ENCODE measurements around the gene ACER1. TPM values are rescaled to one million over a fixed set of nuclear protein-coding genes. Genes with fewer than 3 reads are reported as not detected.
A peak's percentile ranks its signal among the peaks of the same experiment; 100 is the strongest.

Gene ACER1
- total and polyA plus RNA-seq, 2 of the 13 experiments (the other 11 are each of a cell fraction or from before 2014, with no cell fraction given), result not detected

- TF ChIP-seq ZSCAN31 (CRISPR knock-in tag; IDR thresholded peaks at IDR 0.05; ENCODE audit: low read depth) (peak; percentile 95), NONO (IDR thresholded peaks at IDR 0.05) (no peak), NONO (CRISPR knock-in tag; conservative IDR thresholded peaks at IDR 0.05) (peak; percentile 76), TOPORS (CRISPR knock-in tag; IDR thresholded peaks at IDR 0.05) (peak; percentile 68), ZNF441 (CRISPR knock-in tag; IDR thresholded peaks at IDR 0.05; ENCODE audit: borderline replicate concordance) (peak; percentile 71; the same call in 1 of the 2 replicates), HNF1B (CRISPR knock-in tag; IDR thresholded peaks at IDR 0.05) (peak; percentile 81), PBX2 (CRISPR knock-in tag; IDR thresholded peaks at IDR 0.05) (no peak), CC2D1A (CRISPR knock-in tag; IDR thresholded peaks at IDR 0.05) (no peak), MEIS2 (CRISPR knock-in tag; IDR thresholded peaks at IDR 0.05) (peak; percentile 64; the same call in 1 of the 2 replicates), ISL2 (CRISPR knock-in tag; IDR thresholded peaks at IDR 0.05) (0 out of 2 replicates have a peak, but pooled peaks have one; percentile 45), FOXA1 (IDR thresholded peaks at IDR 0.05) (no peak), FOXA1 (CRISPR knock-in tag; IDR thresholded peaks at IDR 0.05) (peak; percentile 96), ZNF317 (CRISPR knock-in tag; IDR thresholded peaks at IDR 0.05) (peak; percentile 74), NFIB (CRISPR knock-in tag; IDR thresholded peaks at IDR 0.05; ENCODE audit: borderline replicate concordance) (no peak), ZHX2 (IDR thresholded peaks at IDR 0.05; ENCODE audit: low read depth) (no peak), ZHX2 (CRISPR knock-in tag; IDR thresholded peaks at IDR 0.05; ENCODE audit: borderline replicate concordance) (no peak), BORCS8-MEF2B (CRISPR knock-in tag; IDR thresholded peaks at IDR 0.05) (0 out of 2 replicates have a peak, but pooled peaks have one; percentile 38), ZNF124 (CRISPR knock-in tag; IDR thresholded peaks at IDR 0.05) (0 out of 2 replicates have a peak, but pooled peaks have one; percentile 27), ATF4 (CRISPR knock-in tag; IDR thresholded peaks at IDR 0.05) (peak in 1 of 2 experiments; percentile 48; a peak in 1 of 4 replicates), NFKB2 (CRISPR knock-in tag; IDR thresholded peaks at IDR 0.05; ENCODE audit: borderline replicate concordance) (no peak)
Observed at GRCh38 chr19:6273701-6274601, 59.5 kb downstream of the ACER1 start (continued).
